Measurements from ENCODE around the gene VPREB1. TPM values are rescaled to one million over a fixed set of nuclear protein-coding genes. Genes with fewer than 3 reads are reported as not detected.
"Not testable (repeated sequence)": the region's sequence is repeated elsewhere in the genome, so short reads cannot be mapped to it uniquely, and the experiment has no call there.

Gene VPREB1
- polyA plus RNA-seq, 4 donors: 0.49 TPM; not detected in 3

GRCh38 chr22:22242488-22242887, 2.1 kb upstream of the VPREB1 start:
- DNase-seq (ENCODE audit: low read depth in 4 of 4, low spot score in 3 of 4): no peak

DNA sequence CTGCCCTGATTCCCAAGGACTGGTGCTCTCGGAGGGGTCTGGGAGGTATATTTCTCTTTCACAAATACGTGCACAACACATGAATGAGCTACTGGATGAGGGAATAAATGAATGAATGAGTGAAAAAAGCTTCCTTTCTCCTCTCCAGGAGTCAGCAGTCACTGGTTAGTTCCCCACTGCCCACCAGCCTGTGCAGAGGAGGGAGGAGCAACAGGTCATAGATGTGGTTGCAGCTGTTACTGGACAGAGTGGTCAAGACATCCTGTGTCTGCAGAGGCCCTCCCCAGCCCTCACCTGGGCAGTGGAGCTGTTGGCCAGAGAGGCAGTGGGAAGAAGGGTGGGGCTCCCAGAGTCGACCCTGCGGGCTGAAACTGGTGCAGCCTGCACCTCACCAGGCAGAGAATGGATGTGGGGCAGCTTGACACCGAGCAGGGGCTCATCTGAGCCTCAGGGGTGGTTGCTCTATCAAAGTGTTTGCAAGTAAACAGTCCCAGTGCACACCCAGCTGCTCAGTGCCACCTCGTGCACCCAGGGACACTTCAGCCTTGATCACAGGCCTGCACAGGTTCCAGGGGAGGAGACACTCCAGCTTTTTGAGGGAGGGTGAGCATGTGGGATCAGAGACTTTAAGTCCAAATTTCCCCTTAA, 1.4 kb upstream of the VPREB1 start:
- DNase-seq (ENCODE audit: low read depth in 4 of 4, low spot score in 3 of 4): no peak

DNA sequence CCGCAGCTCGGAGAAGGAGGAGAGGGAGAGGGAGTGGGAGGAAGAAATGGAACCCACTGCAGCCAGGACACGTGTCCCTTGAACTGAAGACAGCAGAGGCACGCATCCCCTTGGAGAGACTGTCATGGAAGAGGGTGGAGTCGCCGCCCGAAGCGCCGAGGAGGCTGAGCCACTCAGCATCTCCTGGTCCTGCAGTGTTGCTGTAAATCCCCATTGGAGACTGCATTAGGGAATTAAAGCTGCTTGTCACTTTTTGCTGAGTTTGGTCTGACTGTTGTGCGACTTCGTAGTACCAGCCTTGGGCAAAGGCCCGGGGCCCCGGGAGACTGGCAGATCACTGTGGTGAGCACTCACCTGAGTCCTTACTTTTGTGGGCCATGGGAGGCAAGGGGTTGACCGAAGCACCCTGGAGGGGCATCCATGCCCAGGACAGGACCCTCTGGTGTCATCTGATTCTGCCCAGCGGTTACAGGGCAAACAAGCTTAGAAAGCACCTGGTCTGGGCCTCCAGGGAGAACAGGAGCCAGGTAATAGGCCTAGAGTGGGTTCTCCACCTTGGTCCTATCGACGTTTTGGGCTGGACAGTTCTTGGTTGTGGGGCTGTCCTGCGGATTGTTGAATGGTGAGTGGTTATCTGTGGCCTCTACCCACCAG, 797 bp downstream of the VPREB1 start:
- no peak for DNase-seq (ENCODE audit: low read depth in 4 of 4, low spot score in 3 of 4)

DNA sequence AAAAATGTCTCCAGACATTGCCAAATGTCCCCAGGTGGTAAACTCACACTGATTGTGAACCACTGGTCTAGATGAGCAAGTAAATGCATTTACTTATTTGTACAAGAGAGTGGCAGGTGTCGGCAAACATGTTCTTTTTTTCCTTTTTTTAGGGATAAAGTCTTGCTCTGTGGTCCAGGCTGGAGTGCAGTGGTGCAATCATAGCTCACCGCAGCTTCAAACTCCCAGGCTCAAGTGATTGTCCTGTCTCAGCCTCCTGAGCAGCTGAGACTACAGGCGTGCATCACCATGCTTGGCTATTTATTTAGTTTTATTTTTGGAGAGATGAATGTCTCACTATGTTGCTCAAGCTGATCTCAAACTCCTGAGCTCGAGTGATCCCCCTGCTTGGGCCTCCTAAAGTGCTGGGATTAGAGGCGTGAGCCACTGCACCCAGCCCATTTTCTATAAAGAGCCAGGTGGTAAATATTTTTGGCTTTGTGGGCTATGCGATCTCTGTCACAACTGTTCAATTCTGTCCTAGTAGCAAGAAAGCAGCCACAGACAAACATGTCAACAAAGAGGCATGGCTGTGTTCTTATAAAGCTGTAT, 1.4 kb downstream of the VPREB1 start:
- DNase-seq (ENCODE audit: low read depth in 4 of 4, low spot score in 3 of 4): no peak

GRCh38 chr22:22246706-22247105, 2.1 kb downstream of the VPREB1 start:
- no peak for DNase-seq (ENCODE audit: low read depth in 4 of 4, low spot score in 3 of 4)

DNA sequence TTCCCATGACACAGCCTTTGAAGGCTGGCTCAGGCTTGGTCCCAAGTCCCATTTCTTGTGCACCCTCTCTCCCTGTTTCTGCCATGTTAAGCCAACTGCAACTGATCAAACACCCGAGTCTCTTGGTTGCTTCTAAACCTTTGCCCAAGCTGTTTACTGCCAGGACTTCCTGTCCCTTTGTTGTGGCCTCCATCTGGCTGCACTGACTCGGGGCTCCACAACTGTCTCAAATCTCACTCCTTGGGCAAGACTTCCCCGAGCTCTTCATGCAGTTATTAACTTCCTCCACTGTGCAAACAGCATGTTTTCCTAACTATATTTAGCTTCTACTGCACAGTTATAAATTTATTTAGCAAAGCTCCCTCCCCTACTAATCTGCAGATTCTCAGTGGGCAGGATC, 4.3 kb downstream of the VPREB1 start:
- DNase-seq (ENCODE audit: low read depth in 4 of 4, low spot score in 3 of 4): no peak

GRCh38 chr22:22250651-22251050, 6.1 kb downstream of the VPREB1 start:
- not testable (repeated sequence) for DNase-seq (ENCODE audit: low read depth in 4 of 4, low spot score in 3 of 4)

GRCh38 chr22:22256133-22256532, 11.5 kb downstream of the VPREB1 start:
- DNase-seq (ENCODE audit: low read depth in 4 of 4, low spot score in 3 of 4): not testable (repeated sequence)

GRCh38 chr22:22258597-22259415, 14.2 kb downstream of the VPREB1 start:
- not testable (repeated sequence) for DNase-seq (ENCODE audit: low read depth in 4 of 4, low spot score in 3 of 4)

DNA sequence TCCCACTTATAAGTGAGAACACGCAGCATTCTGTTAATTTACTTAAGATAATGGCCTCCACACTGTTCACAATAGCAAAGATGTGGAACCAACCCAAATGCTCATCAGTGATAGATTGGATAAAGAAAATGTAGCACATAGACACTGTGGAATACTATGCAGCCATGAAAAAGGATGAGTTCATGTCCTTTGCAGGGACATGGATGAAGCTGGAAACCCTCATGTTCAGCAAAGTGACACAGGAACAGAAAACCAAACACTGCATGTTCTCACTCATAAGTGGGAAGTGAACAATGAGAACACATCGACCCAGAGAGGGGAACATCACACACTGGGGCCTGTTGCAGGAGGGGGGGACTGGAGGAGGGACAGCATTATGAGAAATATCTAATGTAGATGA, 15.6 kb downstream of the VPREB1 start:
- not testable (repeated sequence) for DNase-seq (ENCODE audit: low read depth in 4 of 4, low spot score in 3 of 4)

DNA sequence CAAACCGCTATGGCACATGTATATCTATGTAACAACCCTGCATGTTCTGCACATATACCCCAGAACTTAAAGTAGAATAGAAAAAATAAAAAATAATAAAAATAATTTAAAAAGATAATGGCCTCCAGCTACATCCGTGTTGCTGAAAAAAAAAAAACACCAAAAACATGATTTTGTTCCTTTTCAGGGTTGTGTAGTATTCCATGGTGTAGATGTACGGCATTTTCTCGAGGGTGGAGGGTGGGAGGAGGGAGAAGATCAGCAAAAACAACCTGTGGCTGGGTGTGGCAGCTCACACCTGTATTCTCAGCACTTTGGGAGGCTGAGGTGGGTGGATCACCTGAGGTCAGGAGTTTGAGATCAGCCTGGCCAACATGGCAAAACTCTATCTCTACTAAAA, 16.0 kb downstream of the VPREB1 start:
- not testable (repeated sequence) for DNase-seq (ENCODE audit: low read depth in 4 of 4, low spot score in 3 of 4)

- not testable (repeated sequence) for DNase-seq (ENCODE audit: low read depth in 4 of 4, low spot score in 3 of 4)
These were observed 17.9 kb downstream of the VPREB1 start for GRCh38 chr22:22262332-22263074.

DNA sequence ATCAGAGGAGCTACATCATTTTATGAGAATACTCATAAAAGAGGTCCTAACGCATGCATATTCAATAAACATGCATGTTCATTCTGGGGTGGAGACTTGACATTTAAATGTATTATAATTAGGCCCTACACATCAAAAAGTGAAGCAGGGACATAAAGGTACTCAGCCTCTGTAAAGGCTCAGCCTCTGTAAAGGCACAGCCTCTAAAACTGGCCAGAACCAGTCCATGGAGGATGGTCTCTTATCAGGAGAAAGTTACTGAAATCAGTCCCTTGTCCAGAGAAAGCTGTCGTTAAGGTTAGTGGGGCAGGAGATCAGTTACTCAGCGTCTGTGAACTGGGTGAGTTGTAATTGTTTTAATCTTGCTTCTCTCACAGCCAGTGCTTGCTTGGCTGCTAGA, 19.2 kb downstream of the VPREB1 start:
- DNase-seq (ENCODE audit: low read depth in 4 of 4, low spot score in 3 of 4): not testable (repeated sequence)

DNA sequence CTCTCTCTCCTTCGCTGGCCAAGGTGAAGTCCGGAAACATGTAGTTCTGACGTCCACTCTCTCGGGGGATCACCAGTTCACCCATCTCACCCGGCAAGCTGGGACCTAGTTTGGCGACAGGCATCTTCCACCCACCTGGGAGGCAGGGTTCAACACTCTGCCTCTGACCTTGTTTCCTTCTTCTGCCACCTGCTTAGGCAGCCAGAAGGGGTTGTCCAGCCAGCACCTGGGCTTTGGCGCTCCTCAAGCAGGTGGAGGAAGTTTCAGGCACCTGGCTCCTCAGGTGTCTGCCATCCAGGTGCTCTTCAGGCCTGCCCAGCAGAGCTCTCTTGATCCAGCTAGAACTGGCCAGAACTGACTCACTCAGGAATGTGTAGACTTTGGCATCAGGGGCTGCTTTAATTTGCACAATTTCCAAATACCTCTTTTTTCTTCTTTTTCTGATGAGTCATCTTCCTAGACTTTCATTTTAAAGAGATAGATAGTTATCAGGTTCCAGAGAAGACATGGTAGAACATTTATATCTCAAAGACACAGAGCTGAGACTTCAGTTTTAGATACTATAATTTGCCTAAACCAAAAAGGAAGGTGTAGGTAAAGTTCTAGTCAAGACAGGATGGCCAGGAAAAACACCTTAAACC, 25.6 kb downstream of the VPREB1 start:
- not testable (repeated sequence) for DNase-seq (ENCODE audit: low read depth in 4 of 4, low spot score in 3 of 4)

DNA sequence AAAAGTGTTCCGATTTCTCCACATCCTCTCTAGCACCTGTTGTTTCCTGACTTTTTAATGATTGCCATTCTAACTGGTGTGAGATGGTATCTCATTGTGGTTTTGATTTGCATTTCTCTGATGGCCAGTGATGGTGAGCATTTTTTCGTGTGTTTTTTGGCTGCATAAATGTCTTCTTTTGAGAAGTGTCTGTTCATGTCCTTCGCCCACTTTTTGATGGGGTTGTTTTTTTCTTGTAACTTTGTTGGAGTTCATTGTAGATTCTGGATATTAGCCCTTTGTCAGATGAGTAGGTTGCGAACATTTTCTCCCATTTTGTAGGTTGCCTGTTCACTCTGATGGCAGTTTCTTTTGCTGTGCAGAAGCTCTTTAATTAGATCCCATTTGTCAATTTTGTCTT, 32.8 kb downstream of the VPREB1 start:
- not testable (repeated sequence) for DNase-seq (ENCODE audit: low read depth in 4 of 4, low spot score in 3 of 4)

- not testable (repeated sequence) for DNase-seq (ENCODE audit: low read depth in 4 of 4, low spot score in 3 of 4)
These were observed 40.6 kb downstream of the VPREB1 start for GRCh38 chr22:22284962-22285756.

GRCh38 chr22:22286390-22287105, 42.0 kb downstream of the VPREB1 start:
- not testable (repeated sequence) for DNase-seq (ENCODE audit: low read depth in 4 of 4, low spot score in 3 of 4)

- not testable (repeated sequence) for DNase-seq (ENCODE audit: low read depth in 4 of 4, low spot score in 3 of 4)
These were observed 42.6 kb downstream of the VPREB1 start for GRCh38 chr22:22287106-22287626.

Measured in left renal pelvis (tissue), 4 donors.